ENCODE data around the gene CDH23.

GRCh38 chr10:71765906-71766716 is 369.4 kb downstream of the CDH23 start:
- TF ChIP-seq CTCF (IDR thresholded peaks at IDR 0.05) = no peak
- no peak for TF ChIP-seq ZNF317 (CRISPR knock-in tag; IDR thresholded peaks at IDR 0.05; ENCODE audit: borderline replicate concordance, low read depth)
- no peak for TF ChIP-seq NR3C1 (CRISPR knock-in tag; conservative IDR thresholded peaks at IDR 0.05; ENCODE audit: low read depth)
- no peak for TF ChIP-seq ELF4 (CRISPR knock-in tag; IDR thresholded peaks at IDR 0.05; ENCODE audit: low read depth)
- TF ChIP-seq CBFB (CRISPR knock-in tag; IDR thresholded peaks at IDR 0.05; ENCODE audit: low read depth) = no peak
- no peak for TF ChIP-seq FOXJ3 (CRISPR knock-in tag; IDR thresholded peaks at IDR 0.05; ENCODE audit: borderline replicate concordance)

All from WTC11 (cell line).